Activated CD8-positive, alpha-beta T cell treated with anti-CD3 and anti-CD28 coated beads for 36 hours (primary cell): ENCODE data around the gene CRACR2B. TPM values are rescaled to one million over a fixed set of nuclear protein-coding genes. Genes with fewer than 3 reads are reported as not detected.
A peak's percentile ranks its signal among the peaks of the same experiment; 100 is the strongest.

Experiments
- ATAC-seq: fragments of 200-7000 bp; cut with Tn5 transposase; one replicate; pipeline ENCODE4 v1.10.0; 2021; ENCODE audit warnings: mild to moderate bottlenecking, moderate library complexity
- CTCF ChIA-PET: fragments of 350-600 bp; sonication (Branson Sonifier 250); formaldehyde crosslinking; loops from one replicate; lab custom pipeline; 2021; ENCODE audit warnings: antibody characterized with exemption; lab: Charles Lee
- POLR2A ChIA-PET: fragments of 350-600 bp; sonication (Branson Sonifier 250); formaldehyde crosslinking; loops from one replicate; lab custom pipeline; 2021; ENCODE audit warnings: antibody characterized with exemption; lab: Charles Lee
- DNase-seq: peaks from one replicate; pipeline ENCODE4 v3.0.0-alpha.2; 2020
- H3K27ac Mint-ChIP-seq: one replicate; pipeline ENCODE4 v1.8.0; 2021; ENCODE audit warnings: mild to moderate bottlenecking, mixed read lengths
- H3K27me3 Mint-ChIP-seq: one replicate; pipeline ENCODE4 v1.8.0; 2021; ENCODE audit warnings: mixed read lengths
- H3K36me3 Mint-ChIP-seq: one replicate; pipeline ENCODE4 v1.8.0; 2021; ENCODE audit warnings: low read depth, mixed read lengths
- H3K4me1 Mint-ChIP-seq: one replicate; pipeline ENCODE4 v1.8.0; 2021; ENCODE audit warnings: low read depth, mixed read lengths
- H3K4me3 Mint-ChIP-seq: one replicate; pipeline ENCODE4 v1.8.0; 2021; ENCODE audit warnings: mild to moderate bottlenecking, moderate library complexity, mixed read lengths
- H3K9me3 Mint-ChIP-seq: one replicate; pipeline ENCODE4 v1.8.0; 2021; ENCODE audit warnings: mixed read lengths
- intact Hi-C: fragments of 100-400 bp; cut with micrococcal nuclease; formaldehyde crosslinking; loops from one replicate; pipeline ENCODE4 v1.10.0; 2022
- total RNA-seq, 2 experiments: library from RNA; stranded (reverse); gene quantifications; one replicate each; pipeline ENCODE4 v1.2.3, GENCODE V29; 2021
- TF ChIP-seq, protein P1 (sequence below): fragments of 200-600 bp; IDR thresholded peaks from one replicate; pipeline ENCODE4 v1.8.0; 2022; ENCODE audit warnings: antibody characterized with exemption, mild to moderate bottlenecking

CRACR2B gene
- total RNA-seq = 1 to 10 TPM; 2.1 to 2.4 TPM

DNA sequence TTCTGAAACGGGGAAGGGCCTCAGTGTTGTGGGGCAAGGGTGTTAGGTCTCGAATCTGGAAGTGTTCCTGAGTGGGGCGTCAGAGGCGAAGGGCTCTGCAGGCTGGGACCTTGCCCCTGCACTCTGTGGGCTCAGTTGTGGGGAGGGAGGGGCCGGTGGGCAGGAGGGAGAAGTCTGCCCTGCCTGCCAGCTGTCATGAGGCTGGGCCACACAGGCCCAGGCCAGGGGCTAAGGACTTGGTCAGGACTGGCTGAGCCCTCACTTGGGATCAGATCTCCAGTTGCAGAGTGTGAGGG is at the start of gene CRACR2B:
Gene CRACR2B (plus strand): TSS at position 23 of the 296 bp plus-strand sequence. CDS start 689 bp downstream, outside the sequence.
- Mint-ChIP-seq H3K36me3 (peaks cover 13% of the 10 kb centered on the region), H3K4me3 (peak within 1 kb of the TSS; percentile 65), H3K27me3 (peaks cover 39% of the 10 kb centered on the region), H3K9me3 (no peaks in the 10 kb centered on the region), H3K4me1 (peaks cover 33% of the 10 kb centered on the region), H3K27ac (no peak within 1 kb of the TSS)
- ChIA-PET CTCF (interaction anchor here (1.2 to 1.3 kb wide), 2 partner anchors 15 to 16 kb away, joined by 3 to 4 read pairs; partner anchors contain the start of genes POLR2L and TSPAN4), POLR2A (interaction anchor here (9.3 to 21.1 kb wide), 2 partner anchors 12 to 13 kb away, joined by 81 to 273 read pairs; partner anchors contain the start of genes PNPLA2, POLR2L, RPLP2 and TSPAN4)
- intact Hi-C loops = no loop called here
- TF ChIP-seq, protein P1, sequence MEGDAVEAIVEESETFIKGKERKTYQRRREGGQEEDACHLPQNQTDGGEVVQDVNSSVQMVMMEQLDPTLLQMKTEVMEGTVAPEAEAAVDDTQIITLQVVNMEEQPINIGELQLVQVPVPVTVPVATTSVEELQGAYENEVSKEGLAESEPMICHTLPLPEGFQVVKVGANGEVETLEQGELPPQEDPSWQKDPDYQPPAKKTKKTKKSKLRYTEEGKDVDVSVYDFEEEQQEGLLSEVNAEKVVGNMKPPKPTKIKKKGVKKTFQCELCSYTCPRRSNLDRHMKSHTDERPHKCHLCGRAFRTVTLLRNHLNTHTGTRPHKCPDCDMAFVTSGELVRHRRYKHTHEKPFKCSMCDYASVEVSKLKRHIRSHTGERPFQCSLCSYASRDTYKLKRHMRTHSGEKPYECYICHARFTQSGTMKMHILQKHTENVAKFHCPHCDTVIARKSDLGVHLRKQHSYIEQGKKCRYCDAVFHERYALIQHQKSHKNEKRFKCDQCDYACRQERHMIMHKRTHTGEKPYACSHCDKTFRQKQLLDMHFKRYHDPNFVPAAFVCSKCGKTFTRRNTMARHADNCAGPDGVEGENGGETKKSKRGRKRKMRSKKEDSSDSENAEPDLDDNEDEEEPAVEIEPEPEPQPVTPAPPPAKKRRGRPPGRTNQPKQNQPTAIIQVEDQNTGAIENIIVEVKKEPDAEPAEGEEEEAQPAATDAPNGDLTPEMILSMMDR = no peak
- ATAC-seq = no peak
- DNase-seq = peak; percentile 21

DNA sequence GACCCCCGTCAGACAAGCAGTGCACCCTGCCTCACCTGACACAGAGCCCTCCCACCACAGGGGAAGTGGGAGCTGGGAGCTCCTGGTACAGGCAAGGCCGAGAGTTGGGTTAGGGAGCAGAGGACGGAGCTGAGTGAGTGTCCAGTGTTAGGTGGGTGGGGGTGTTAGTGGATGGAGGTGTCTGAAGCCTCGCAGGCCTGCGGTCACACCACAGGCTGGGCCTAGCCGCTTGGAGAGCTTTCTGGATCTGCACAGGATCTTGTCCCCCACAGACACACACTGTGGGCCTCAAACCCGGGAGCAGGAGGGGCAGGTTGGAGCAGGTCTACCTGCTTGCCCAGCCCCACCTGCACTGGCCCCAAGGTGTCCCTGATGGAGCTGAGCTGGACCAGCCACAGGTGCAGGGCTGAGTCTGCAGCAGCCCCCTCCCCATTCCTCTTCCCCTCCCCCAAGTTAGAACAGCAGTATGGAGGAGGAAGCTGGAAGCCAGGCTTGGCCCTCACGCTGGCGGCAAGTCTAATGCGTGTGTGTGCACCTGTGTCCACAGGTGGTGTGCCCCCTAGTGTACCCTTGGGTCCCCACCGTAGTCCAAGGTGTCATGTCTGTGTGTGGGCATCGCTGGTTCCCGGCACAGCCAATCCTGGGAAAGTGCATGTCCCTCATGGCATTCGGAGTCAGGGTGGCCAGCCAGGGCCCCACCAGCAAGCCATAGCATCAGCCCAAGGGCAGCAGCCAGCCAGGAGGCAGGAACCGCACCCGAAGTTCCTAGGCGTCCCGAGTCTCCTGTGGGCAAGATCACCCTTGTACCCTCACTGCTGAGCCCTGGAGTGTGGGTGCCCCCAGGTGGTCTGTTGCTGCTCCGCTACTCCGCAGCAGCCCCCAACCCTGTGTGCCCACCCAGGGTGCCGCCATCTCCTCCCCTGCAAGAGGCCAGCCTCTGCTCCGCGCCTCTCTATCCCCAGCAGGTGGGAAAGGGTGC is 48.5 kb upstream of the CRACR2B start:
- peak overlapping the region; percentile 40 for H3K4me3 Mint-ChIP-seq
- TF ChIP-seq, protein P1 = no peak
- DNase-seq (no peak), ATAC-seq (no peak)
- H3K27me3 Mint-ChIP-seq = no peaks in the 10 kb centered on the region
- intact Hi-C loops = no loop called here
- H3K27ac Mint-ChIP-seq = no peak overlapping the region
- no peaks in the 10 kb centered on the region for H3K9me3 Mint-ChIP-seq
- ChIA-PET CTCF (no interaction called here), POLR2A (interaction anchor here (1.2 to 3.8 kb wide), 3 partner anchors 8 to 17 kb away, joined by 3 to 21 read pairs (median 10); partner anchors contain the start of gene CEND1)
- peaks cover 30% of the 10 kb centered on the region for H3K4me1 Mint-ChIP-seq
- H3K36me3 Mint-ChIP-seq = peaks cover 14% of the 10 kb centered on the region

DNA sequence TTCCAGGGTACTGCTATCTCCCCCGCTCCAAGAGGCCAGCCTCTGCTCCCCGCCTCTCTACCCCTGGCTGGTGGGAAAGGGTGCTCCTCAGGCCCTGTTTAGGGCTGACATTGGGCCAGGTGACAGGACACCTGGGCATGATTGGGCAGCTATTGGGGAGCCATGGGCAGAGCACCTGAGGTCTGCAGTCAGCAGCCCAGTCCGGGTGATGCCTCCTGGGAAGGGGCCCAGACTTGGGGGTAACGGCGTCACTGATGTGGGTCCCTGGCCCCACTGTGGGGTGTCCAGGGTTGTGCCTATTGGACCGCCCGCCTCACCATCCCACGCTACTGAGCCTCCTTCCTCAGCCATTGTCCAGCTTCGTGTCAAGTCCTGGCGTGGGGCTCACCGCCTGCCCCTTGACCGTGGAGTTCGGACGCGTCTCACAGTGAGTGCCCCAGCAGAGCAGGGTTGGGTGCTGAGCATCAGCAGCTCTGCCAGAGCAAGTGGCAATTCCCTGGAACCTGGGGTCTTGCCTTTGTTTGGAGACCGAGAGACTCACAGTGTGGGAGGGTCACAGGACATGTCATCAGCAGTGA is 47.7 kb upstream of the CRACR2B start:
- Mint-ChIP-seq H3K27me3 (no peaks in the 10 kb centered on the region), H3K4me3 (no peak overlapping the region), H3K4me1 (peaks cover 26% of the 10 kb centered on the region), H3K9me3 (no peaks in the 10 kb centered on the region), H3K27ac (no peak overlapping the region), H3K36me3 (peaks cover 12% of the 10 kb centered on the region)
- intact Hi-C loops = no loop called here
- TF ChIP-seq, protein P1 = no peak
- ATAC-seq (no peak), DNase-seq (no peak)
- ChIA-PET POLR2A (interaction anchor here (1.2 to 2.0 kb wide), 2 partner anchors 10 to 16 kb away, joined by 3 to 10 read pairs; partner anchors contain the start of gene CEND1), CTCF (no interaction called here)

DNA sequence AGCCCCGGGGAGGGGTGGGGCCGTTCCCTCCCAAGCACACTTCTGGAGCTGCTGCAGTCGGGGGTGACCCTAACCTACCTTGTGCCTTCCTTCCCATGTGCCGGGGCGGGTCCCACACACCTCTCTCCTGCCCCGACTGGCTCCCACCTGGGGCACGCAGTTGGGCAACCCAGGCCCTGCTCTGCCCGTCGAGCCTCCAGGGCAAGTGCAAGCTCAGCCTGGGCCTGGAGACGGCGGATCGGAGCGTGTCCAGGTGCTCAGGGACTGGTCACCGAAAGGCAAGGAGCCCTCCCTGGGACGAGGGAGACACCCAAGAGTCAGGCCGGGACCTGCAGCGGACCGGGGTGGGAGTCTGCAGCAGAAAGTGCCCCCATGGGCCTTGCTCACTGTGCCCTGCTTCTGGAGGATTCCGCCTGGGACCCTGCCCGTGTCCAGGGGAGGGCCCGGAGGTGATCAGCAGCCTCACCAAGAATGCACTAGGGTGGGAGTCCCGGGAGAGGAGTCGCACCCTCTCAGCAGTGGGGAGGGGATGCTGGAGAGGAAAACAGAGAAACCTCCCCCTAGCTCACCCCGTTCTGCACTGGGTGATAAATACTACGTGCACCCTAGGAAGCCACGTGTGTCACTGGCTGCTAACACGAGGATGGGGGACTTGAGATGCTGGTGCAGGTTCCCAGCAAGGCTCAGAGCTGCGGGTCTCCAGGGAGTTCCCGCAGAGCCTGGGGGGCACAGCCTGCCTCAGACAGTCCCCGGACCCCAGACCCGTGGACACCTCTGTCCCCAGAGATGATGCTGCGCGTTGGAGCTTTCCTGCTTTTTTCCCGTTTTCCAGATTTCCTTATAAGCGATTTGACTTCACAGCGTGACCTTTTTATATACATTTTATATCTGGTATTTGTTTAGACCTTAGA is 45.2 kb upstream of the CRACR2B start:
- POLR2A ChIA-PET = interaction anchor here (0.8 to 0.9 kb wide), 2 partner anchors 14 to 18 kb away, joined by 3 read pairs; no protein-coding TSS in a partner anchor
- intact Hi-C loops = no loop called here
- ATAC-seq (no peak), DNase-seq (no peak)
- Mint-ChIP-seq H3K4me1 (peaks cover 15% of the 10 kb centered on the region), H3K27ac (no peak overlapping the region), H3K4me3 (no peak overlapping the region), H3K9me3 (no peaks in the 10 kb centered on the region), H3K27me3 (no peaks in the 10 kb centered on the region), H3K36me3 (peaks cover 7% of the 10 kb centered on the region)
- CTCF ChIA-PET = interaction anchor here (1.5 kb wide), 1 partner anchor 87 kb away, joined by 4 read pairs; the partner anchor contains the start of genes DEAF1 and TMEM80
- TF ChIP-seq, protein P1 = no peak
